ENCODE results near the gene CCDC91. TPM values are rescaled to one million over a fixed set of nuclear protein-coding genes. Genes with fewer than 3 reads are reported as not detected.

Gene CCDC91
- total RNA-seq, 1 donor from 2014 or later = 51.3 TPM

DNA sequence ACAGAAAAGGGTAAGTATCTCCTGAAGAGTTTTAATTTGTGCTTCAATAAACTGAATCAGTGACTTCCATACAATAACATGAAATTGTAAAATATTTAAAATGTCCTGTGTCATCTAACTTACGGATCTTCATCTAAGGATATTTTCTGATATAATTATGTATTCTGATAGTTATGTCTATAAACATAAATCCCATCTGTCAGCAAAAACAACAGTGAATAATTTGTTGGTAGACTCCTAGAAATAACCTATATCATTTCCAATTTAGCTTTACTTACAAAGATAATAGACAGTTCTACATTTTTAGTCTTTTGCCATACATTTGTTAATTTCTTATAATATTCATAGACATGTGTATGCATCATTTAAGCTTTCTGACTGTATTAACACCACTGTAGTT is 293.9 kb downstream of the CCDC91 start:
- TF ChIP-seq, protein P1, sequence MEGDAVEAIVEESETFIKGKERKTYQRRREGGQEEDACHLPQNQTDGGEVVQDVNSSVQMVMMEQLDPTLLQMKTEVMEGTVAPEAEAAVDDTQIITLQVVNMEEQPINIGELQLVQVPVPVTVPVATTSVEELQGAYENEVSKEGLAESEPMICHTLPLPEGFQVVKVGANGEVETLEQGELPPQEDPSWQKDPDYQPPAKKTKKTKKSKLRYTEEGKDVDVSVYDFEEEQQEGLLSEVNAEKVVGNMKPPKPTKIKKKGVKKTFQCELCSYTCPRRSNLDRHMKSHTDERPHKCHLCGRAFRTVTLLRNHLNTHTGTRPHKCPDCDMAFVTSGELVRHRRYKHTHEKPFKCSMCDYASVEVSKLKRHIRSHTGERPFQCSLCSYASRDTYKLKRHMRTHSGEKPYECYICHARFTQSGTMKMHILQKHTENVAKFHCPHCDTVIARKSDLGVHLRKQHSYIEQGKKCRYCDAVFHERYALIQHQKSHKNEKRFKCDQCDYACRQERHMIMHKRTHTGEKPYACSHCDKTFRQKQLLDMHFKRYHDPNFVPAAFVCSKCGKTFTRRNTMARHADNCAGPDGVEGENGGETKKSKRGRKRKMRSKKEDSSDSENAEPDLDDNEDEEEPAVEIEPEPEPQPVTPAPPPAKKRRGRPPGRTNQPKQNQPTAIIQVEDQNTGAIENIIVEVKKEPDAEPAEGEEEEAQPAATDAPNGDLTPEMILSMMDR (IDR thresholded peaks at IDR 0.05; ENCODE audit: unreplicated experiment) = no peak
- Mint-ChIP-seq H3K27ac (no peak overlapping the region), H3K4me3 (ENCODE audit: low read depth) (no peak overlapping the region), H3K36me3 (ENCODE audit: insufficient read depth) (peaks cover 7% of the 10 kb centered on the region), H3K27me3 (no peaks in the 10 kb centered on the region), H3K4me1 (ENCODE audit: low read depth) (no peaks in the 10 kb centered on the region), H3K9me3 (ENCODE audit: low read depth) (no peaks in the 10 kb centered on the region)
- DNase-seq (ENCODE audit: low spot score, unreplicated experiment) = no peak

DNA sequence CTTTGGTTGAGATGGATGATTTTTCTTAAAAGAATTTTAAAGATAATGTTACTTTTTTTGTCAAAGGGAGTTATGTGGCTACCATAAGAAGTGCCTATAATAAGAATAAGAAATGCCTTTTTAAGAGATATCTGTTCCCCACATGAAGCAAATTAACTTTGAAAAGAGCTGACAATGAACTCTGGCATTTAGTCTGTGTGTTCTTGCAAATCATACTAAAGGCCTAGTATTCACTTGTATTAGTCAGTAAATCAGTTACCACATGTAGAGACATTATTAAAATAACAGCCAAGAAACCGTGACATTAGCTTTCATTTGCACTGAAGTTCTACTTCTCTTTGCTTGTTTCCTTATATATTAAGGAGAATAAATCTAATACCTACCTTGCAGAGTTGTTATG is 296.3 kb downstream of the CCDC91 start:
- no peak for DNase-seq (ENCODE audit: low spot score, unreplicated experiment)
- Mint-ChIP-seq H3K9me3 (ENCODE audit: low read depth) (no peaks in the 10 kb centered on the region), H3K4me1 (ENCODE audit: low read depth) (no peaks in the 10 kb centered on the region), H3K27me3 (no peaks in the 10 kb centered on the region), H3K27ac (no peak overlapping the region), H3K36me3 (ENCODE audit: insufficient read depth) (peaks cover 7% of the 10 kb centered on the region), H3K4me3 (ENCODE audit: low read depth) (no peak overlapping the region)
- TF ChIP-seq, protein P1 (IDR thresholded peaks at IDR 0.05; ENCODE audit: unreplicated experiment) = no peak

GRCh38 chr12:28489246-28489645 is 299.0 kb downstream of the CCDC91 start:
- Mint-ChIP-seq H3K27ac (no peak overlapping the region), H3K9me3 (ENCODE audit: low read depth) (no peaks in the 10 kb centered on the region), H3K4me3 (ENCODE audit: low read depth) (no peak overlapping the region), H3K4me1 (ENCODE audit: low read depth) (no peaks in the 10 kb centered on the region), H3K27me3 (no peaks in the 10 kb centered on the region), H3K36me3 (ENCODE audit: insufficient read depth) (peaks cover 7% of the 10 kb centered on the region)
- TF ChIP-seq, protein P1 (IDR thresholded peaks at IDR 0.05; ENCODE audit: unreplicated experiment) = no peak
- DNase-seq (ENCODE audit: low spot score, unreplicated experiment) = no peak

DNA sequence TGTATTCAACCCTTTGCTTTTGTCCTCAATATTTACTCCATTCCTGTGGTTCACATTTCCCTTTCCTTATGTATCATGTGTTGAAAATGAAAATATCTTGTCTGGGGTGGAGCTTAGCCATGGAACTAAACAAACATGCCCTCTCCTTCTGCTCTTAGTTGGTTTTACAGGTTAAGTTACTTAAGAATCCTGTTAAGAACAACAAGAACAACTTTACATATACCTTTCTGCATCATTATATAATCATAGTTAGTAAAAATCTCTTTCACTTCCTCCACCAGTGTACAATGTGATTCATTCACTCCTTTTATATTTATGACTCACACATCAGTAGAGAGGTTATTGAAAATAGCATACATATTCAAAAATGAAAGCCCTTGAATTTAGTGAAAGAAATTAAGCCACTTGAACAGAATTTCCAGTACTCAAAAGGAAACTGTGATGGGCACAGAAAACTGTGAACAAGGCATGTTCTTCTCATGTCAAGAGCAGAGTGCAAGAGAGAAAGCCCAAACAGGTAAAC is 307.7 kb downstream of the CCDC91 start:
- Mint-ChIP-seq H3K36me3 (ENCODE audit: insufficient read depth) (peaks cover 36% of the 10 kb centered on the region), H3K27ac (peak overlapping the region; percentile 88), H3K4me1 (ENCODE audit: low read depth) (peaks cover 22% of the 10 kb centered on the region), H3K27me3 (no peaks in the 10 kb centered on the region), H3K4me3 (ENCODE audit: low read depth) (no peak overlapping the region), H3K9me3 (ENCODE audit: low read depth) (peaks cover 28% of the 10 kb centered on the region)
- no peak for DNase-seq (ENCODE audit: low spot score, unreplicated experiment)
- TF ChIP-seq, protein P1 (IDR thresholded peaks at IDR 0.05; ENCODE audit: unreplicated experiment) = no peak

DNA sequence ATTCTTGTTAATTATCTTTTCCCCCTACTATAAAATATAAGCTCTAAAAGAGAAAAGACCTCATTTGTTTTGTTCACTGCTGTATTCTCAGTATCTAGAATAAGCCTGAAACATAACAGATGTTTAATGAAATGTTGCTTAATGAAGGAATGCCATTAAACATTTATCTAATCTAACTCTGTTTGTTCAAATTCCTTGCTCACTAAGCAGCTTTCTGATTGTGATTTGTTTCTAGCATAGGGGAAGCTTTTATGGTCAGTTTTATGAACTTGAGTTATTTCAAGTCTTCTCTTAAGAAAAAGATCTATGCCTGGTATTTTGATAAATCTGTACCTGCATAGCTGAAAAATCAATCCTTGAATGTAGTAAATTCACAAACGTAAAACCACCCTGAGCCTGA is 308.6 kb downstream of the CCDC91 start:
- peaks cover 36% of the 10 kb centered on the region for H3K36me3 Mint-ChIP-seq (ENCODE audit: insufficient read depth)
- H3K27ac Mint-ChIP-seq = peak overlapping the region; percentile 88
- H3K4me1 Mint-ChIP-seq (ENCODE audit: low read depth) = peaks cover 22% of the 10 kb centered on the region
- H3K27me3 Mint-ChIP-seq = no peaks in the 10 kb centered on the region
- no peak overlapping the region for H3K4me3 Mint-ChIP-seq (ENCODE audit: low read depth)
- TF ChIP-seq, protein P1 (IDR thresholded peaks at IDR 0.05; ENCODE audit: unreplicated experiment) = no peak
- H3K9me3 Mint-ChIP-seq (ENCODE audit: low read depth) = peaks cover 28% of the 10 kb centered on the region
- no peak for DNase-seq (ENCODE audit: low spot score, unreplicated experiment)

Measured in progenitor cell of endocrine pancreas (in vitro differentiated cells).